Measurements from ENCODE around the gene CAMSAP1. TPM values are rescaled to one million over a fixed set of nuclear protein-coding genes. Genes with fewer than 3 reads are reported as not detected.

The CAMSAP1 gene
- total and polyA plus RNA-seq, 2 donors from 2014 or later = 3.3 to 38.6 TPM

DNA sequence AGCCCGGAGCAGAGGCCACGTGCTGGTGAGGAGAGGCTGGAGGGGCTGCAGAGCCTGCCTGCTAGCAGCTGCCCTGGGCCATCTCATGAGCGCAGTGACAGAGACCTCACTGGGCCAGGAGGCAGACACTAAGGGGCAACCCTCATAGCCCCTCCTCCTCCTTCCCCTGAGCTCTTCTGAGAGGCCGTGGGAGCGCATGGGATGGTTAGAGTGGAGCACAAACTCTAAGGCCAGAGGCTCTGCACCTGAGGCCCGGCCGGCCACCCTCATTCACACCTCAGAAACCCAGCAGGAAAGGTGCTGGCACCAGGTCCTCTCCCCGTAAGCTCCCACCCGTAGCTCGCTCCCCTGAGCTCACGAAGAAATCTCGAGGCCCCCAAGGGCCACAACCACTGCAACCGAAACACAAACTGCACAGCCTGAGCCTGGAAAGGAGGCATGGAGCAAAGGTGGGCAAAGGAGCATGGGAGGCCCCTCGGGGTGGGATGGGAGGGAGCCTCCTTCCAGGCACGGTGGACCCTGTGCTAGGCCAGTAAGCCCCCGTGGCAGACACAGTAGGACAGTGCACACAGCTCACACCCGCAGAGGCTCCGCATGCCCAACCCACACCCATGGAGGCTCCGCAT, 17.7 kb downstream of the CAMSAP1 start:
- H3K36me3 ChIP-seq (ENCODE audit: control insufficient read depth in 2 of 3, insufficient read depth in 3 of 3, low read length in 3 of 3) = no peaks in the 10 kb centered on the region
- no peak overlapping the region for H3K4me3 ChIP-seq (ENCODE audit: low read length in 3 of 3)
- no peak overlapping the region for H3K9ac ChIP-seq (ENCODE audit: low read length in 3 of 3)
- TF ChIP-seq, protein P1, sequence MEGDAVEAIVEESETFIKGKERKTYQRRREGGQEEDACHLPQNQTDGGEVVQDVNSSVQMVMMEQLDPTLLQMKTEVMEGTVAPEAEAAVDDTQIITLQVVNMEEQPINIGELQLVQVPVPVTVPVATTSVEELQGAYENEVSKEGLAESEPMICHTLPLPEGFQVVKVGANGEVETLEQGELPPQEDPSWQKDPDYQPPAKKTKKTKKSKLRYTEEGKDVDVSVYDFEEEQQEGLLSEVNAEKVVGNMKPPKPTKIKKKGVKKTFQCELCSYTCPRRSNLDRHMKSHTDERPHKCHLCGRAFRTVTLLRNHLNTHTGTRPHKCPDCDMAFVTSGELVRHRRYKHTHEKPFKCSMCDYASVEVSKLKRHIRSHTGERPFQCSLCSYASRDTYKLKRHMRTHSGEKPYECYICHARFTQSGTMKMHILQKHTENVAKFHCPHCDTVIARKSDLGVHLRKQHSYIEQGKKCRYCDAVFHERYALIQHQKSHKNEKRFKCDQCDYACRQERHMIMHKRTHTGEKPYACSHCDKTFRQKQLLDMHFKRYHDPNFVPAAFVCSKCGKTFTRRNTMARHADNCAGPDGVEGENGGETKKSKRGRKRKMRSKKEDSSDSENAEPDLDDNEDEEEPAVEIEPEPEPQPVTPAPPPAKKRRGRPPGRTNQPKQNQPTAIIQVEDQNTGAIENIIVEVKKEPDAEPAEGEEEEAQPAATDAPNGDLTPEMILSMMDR (IDR thresholded peaks at IDR 0.05; ENCODE audit: borderline replicate concordance, extremely low read depth, insufficient read depth) = no peak
- no peak overlapping the region for H3K27ac ChIP-seq (ENCODE audit: low read depth in 2 of 2, low read length in 2 of 2)
- no peaks in the 10 kb centered on the region for H3K27me3 ChIP-seq (ENCODE audit: control insufficient read depth, insufficient read depth, low read length)
- intact Hi-C loops (cut with DNase I) = no loop called here
- H3K4me1 ChIP-seq (ENCODE audit: control insufficient read depth in 2 of 3, insufficient read depth in 2 of 3, low read depth in 1 of 3, low read length in 3 of 3) = peaks cover 0 to 7% (median 0%) of the 10 kb centered on the region in 3 donors
- no peaks in the 10 kb centered on the region for H3K9me3 ChIP-seq (ENCODE audit: control insufficient read depth in 2 of 3, insufficient read depth in 1 of 3, low read length in 3 of 3)
- DNase-seq = no peak
- no peak for FAIRE-seq

DNA sequence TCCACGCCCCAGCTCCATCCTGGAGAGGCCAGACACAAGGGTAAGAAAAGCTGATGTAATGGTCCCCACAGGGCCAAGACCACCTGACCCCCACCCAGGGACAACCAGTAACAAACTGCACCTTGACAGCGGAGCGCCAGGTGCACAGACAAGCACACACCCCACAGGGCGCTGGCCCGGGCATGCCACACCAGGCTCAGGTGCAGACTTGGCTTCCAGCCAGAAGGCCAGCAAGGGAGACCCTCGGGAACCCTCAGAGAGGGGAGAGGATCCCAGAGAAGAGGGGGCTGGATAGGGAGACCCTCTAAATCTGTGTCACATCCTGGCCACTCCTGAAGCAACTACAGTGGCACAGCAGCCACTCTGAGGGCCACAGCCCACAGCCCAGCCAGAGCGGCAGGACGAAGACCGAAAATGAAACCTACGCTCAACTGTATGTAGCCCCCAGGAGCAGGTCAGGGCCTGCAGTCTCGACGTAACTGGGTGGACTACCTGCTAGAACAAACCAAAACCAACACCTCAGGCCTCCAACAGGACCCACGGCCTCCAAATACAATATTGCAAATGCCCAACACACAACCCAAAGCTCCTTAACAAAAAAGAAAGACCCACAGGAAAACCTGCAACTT, 18.5 kb downstream of the CAMSAP1 start:
- Histone ChIP-seq H3K9me3 (ENCODE audit: control insufficient read depth in 2 of 3, insufficient read depth in 1 of 3, low read length in 3 of 3) (no peaks in the 10 kb centered on the region), H3K27me3 (ENCODE audit: control insufficient read depth, insufficient read depth, low read length) (no peaks in the 10 kb centered on the region), H3K4me3 (ENCODE audit: low read length in 3 of 3) (no peak overlapping the region), H3K4me1 (ENCODE audit: control insufficient read depth in 2 of 3, insufficient read depth in 2 of 3, low read depth in 1 of 3, low read length in 3 of 3) (peaks cover 0 to 7% (median 0%) of the 10 kb centered on the region in 3 donors), H3K9ac (ENCODE audit: low read length in 3 of 3) (no peak overlapping the region), H3K27ac (ENCODE audit: low read depth in 2 of 2, low read length in 2 of 2) (no peak overlapping the region), H3K36me3 (ENCODE audit: control insufficient read depth in 2 of 3, insufficient read depth in 3 of 3, low read length in 3 of 3) (no peaks in the 10 kb centered on the region)
- FAIRE-seq (no peak), DNase-seq (no peak)
- TF ChIP-seq, protein P1 (IDR thresholded peaks at IDR 0.05; ENCODE audit: borderline replicate concordance, extremely low read depth, insufficient read depth) = no peak
- intact Hi-C loops (cut with DNase I) = no loop called here

DNA sequence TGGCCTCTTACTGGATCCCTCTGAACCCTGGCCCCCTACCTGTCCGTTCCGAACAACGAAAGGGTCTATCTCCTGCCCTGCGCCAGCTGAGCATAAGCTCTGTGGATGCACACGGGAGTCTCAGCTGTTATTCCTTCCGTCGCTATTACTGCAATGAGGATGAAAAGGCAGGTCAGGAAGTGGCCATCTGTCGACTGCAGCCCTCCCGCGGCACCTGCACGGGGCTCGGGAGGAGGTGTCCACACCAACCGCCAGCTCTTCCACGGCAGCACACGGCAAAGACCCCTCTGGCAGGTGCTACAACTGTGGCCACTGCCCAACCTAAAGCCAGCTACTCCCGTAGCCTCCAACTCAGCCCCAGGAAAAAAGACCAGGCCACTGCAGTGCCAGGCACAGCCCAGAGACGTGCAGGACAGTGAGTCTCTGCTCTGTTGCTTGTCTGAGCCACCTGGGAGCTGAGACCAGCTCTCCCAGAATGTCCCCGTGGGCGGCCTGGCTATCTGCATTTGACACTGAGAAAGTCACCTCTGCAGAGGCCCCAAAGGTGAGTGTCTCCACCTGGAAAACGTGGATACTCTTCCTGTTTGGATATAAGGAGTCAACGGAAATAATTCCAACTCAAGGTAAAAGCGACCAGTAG, 19.1 kb downstream of the CAMSAP1 start:
- Histone ChIP-seq H3K27ac (ENCODE audit: low read depth in 2 of 2, low read length in 2 of 2) (no peak overlapping the region), H3K27me3 (ENCODE audit: control insufficient read depth, insufficient read depth, low read length) (no peaks in the 10 kb centered on the region), H3K4me1 (ENCODE audit: control insufficient read depth in 2 of 3, insufficient read depth in 2 of 3, low read depth in 1 of 3, low read length in 3 of 3) (peaks cover 0 to 7% (median 0%) of the 10 kb centered on the region in 3 donors), H3K9ac (ENCODE audit: low read length in 3 of 3) (no peak overlapping the region), H3K36me3 (ENCODE audit: control insufficient read depth in 2 of 3, insufficient read depth in 3 of 3, low read length in 3 of 3) (no peaks in the 10 kb centered on the region), H3K4me3 (ENCODE audit: low read length in 3 of 3) (no peak overlapping the region), H3K9me3 (ENCODE audit: control insufficient read depth in 2 of 3, insufficient read depth in 1 of 3, low read length in 3 of 3) (no peaks in the 10 kb centered on the region)
- DNase-seq (no peak), FAIRE-seq (no peak)
- intact Hi-C loops (cut with DNase I) = no loop called here
- TF ChIP-seq, protein P1 (IDR thresholded peaks at IDR 0.05; ENCODE audit: borderline replicate concordance, extremely low read depth, insufficient read depth) = no peak
